NB4 (cell line): ENCODE results near the gene TRAK1.

Experiments
- CTCF ChIP-seq: IDR thresholded peaks from one replicate; pipeline ENCODE4 v1.5.1; 2012; ENCODE audit warnings: low read depth, low read length
- MYC ChIP-seq: IDR thresholded peaks from 2 replicates; pipeline ENCODE4 v1.6.1; 2011; ENCODE audit warnings: low read depth, low read length
- POLR2A ChIP-seq: IDR thresholded peaks from 2 replicates; pipeline ENCODE4 v1.6.1; 2011; ENCODE audit warnings: mild to moderate bottlenecking; ENCODE audit not compliant: insufficient read length; ENCODE audit errors: extremely low read depth

GRCh38 chr3:42204867-42205599 lies 113.9 kb downstream of the TRAK1 start:
- no peak for TF ChIP-seq POLR2A
- no peak for TF ChIP-seq CTCF
- TF ChIP-seq MYC: no peak
